Astrocyte (in vitro differentiated cells and primary cell): ENCODE measurements around the gene GPR153. TPM values are rescaled to one million over a fixed set of nuclear protein-coding genes. Genes with fewer than 3 reads are reported as not detected.

Source experiments
- DNase-seq: peaks from one replicate; pipeline ENCODE4 v3.0.0-alpha.2; 2010; ENCODE audit warnings: low read depth
- FAIRE-seq: peaks from 2 replicates; lab custom pipeline; 2011; peaks lifted over from hg19 to GRCh38; lab: Jason Lieb, UNC
- H2AFZ ChIP-seq: 2 replicates; pipeline ENCODE4 v1.6.0; 2012; ENCODE audit warnings: low read depth, low read length, inconsistent platforms
- H3K27ac ChIP-seq: 2 replicates; pipeline ENCODE4 v1.5.1; 2011; ENCODE audit warnings: low read depth, low read length, inconsistent platforms
- H3K27me3 ChIP-seq: 2 replicates; pipeline ENCODE4 v1.6.0; 2011; ENCODE audit warnings: low read length, inconsistent platforms; ENCODE audit not compliant: insufficient read depth
- H3K36me3 ChIP-seq: 2 replicates; pipeline ENCODE4 v1.5.1; 2011; ENCODE audit warnings: low read length, inconsistent platforms; ENCODE audit not compliant: insufficient read depth
- H3K4me1 ChIP-seq: 2 replicates; pipeline ENCODE4 v1.5.1; 2011; ENCODE audit warnings: low read length, inconsistent platforms; ENCODE audit not compliant: insufficient read depth
- H3K4me2 ChIP-seq: 2 replicates; pipeline ENCODE4 v1.6.0; 2012; ENCODE audit warnings: low read length, inconsistent platforms
- H3K4me3 ChIP-seq: 2 replicates; pipeline ENCODE4 v1.5.1; 2011; ENCODE audit warnings: low read depth, mild to moderate bottlenecking, low read length, inconsistent platforms; ENCODE audit not compliant: insufficient read depth
- H3K79me2 ChIP-seq: 2 replicates; pipeline ENCODE4 v1.6.0; 2012; ENCODE audit warnings: mild to moderate bottlenecking, low read length, inconsistent platforms; ENCODE audit not compliant: insufficient read depth
- H3K9ac ChIP-seq: 2 replicates; pipeline ENCODE4 v1.6.0; 2012; ENCODE audit warnings: mild to moderate bottlenecking, low read length, inconsistent platforms
- H3K9me3 ChIP-seq: 2 replicates; pipeline ENCODE4 v1.5.1; 2012; ENCODE audit warnings: low read depth, mild to moderate bottlenecking, low read length, inconsistent platforms; ENCODE audit not compliant: insufficient read depth
- H4K20me1 ChIP-seq: 2 replicates; pipeline ENCODE4 v1.6.0; 2012; ENCODE audit warnings: low read length, inconsistent platforms; ENCODE audit not compliant: insufficient read depth
- H3K27ac Mint-ChIP-seq: one replicate; pipeline ENCODE4 v1.8.0; 2021; ENCODE audit warnings: mild to moderate bottlenecking, mixed read lengths; ENCODE audit not compliant: unreplicated experiment
- H3K27me3 Mint-ChIP-seq: one replicate; pipeline ENCODE4 v1.8.0; 2021; ENCODE audit warnings: low read depth, mixed read lengths; ENCODE audit not compliant: unreplicated experiment
- H3K36me3 Mint-ChIP-seq: one replicate; pipeline ENCODE4 v1.8.0; 2021; ENCODE audit warnings: low read depth, mixed read lengths; ENCODE audit not compliant: unreplicated experiment
- H3K4me1 Mint-ChIP-seq: one replicate; pipeline ENCODE4 v1.8.0; 2021; ENCODE audit warnings: low read depth, mixed read lengths; ENCODE audit not compliant: unreplicated experiment
- H3K4me3 Mint-ChIP-seq: one replicate; pipeline ENCODE4 v1.8.0; 2021; ENCODE audit warnings: mild to moderate bottlenecking, moderate library complexity, mixed read lengths; ENCODE audit not compliant: unreplicated experiment
- H3K9me3 Mint-ChIP-seq: one replicate; pipeline ENCODE4 v1.8.0; 2021; ENCODE audit warnings: mild to moderate bottlenecking, mixed read lengths; ENCODE audit not compliant: unreplicated experiment
- CTCF ChIP-seq: IDR thresholded peaks from 2 replicates; pipeline ENCODE4 v1.5.1; 2011; ENCODE audit warnings: low read depth, mild to moderate bottlenecking, inconsistent platforms, low read length, moderate library complexity; ENCODE audit not compliant: insufficient read depth
- EZH2 ChIP-seq: IDR thresholded peaks from 2 replicates; pipeline ENCODE4 v1.6.1; 2012; ENCODE audit warnings: mild to moderate bottlenecking, low read length, inconsistent platforms; ENCODE audit not compliant: insufficient read depth
- total RNA-seq: library from RNA; stranded (reverse); gene quantifications from 2 replicates; pipeline ENCODE4 v1.2.1, GENCODE V29; 2021

Gene GPR153
- total RNA-seq, 1 donor from 2014 or later: 3.0 TPM

- H4K20me1 ChIP-seq: peaks cover 18% of the 10 kb centered on the region
- Mint-ChIP-seq H3K4me1 (no peaks in the 10 kb centered on the region), H3K27ac (no peak overlapping the region), H3K4me3 (no peak overlapping the region), H3K9me3 (no peaks in the 10 kb centered on the region), H3K27me3 (peaks cover 52% of the 10 kb centered on the region), H3K36me3 (no peaks in the 10 kb centered on the region)
- no peaks in the 10 kb centered on the region for H3K36me3 ChIP-seq
- TF ChIP-seq EZH2 (no peak), CTCF (peak; percentile 34)
- no peak overlapping the region for H3K27ac ChIP-seq
- H3K4me2 ChIP-seq: peak overlapping the region; percentile 80
- FAIRE-seq (no peak), DNase-seq (peak; percentile 51)
- H2AFZ ChIP-seq: no peak overlapping the region
- peaks cover 4% of the 10 kb centered on the region for H3K4me1 ChIP-seq
- H3K9me3 ChIP-seq: no peaks in the 10 kb centered on the region
- H3K9ac ChIP-seq: no peak overlapping the region
- H3K27me3 ChIP-seq: peaks cover 37% of the 10 kb centered on the region
- no peak overlapping the region for H3K4me3 ChIP-seq
- no peaks in the 10 kb centered on the region for H3K79me2 ChIP-seq
Observed at GRCh38 chr1:6245086-6245868, 15.6 kb downstream of the GPR153 start.

GRCh38 chr1:6244401-6245049 is 16.4 kb downstream of the GPR153 start:
- Mint-ChIP-seq H3K4me3 (no peak overlapping the region), H3K9me3 (no peaks in the 10 kb centered on the region), H3K27ac (no peak overlapping the region), H3K4me1 (no peaks in the 10 kb centered on the region), H3K27me3 (peaks cover 51% of the 10 kb centered on the region), H3K36me3 (no peaks in the 10 kb centered on the region)
- Histone ChIP-seq H3K27ac (no peak overlapping the region), H3K4me1 (peaks cover 4% of the 10 kb centered on the region), H2AFZ (no peak overlapping the region), H4K20me1 (peaks cover 18% of the 10 kb centered on the region), H3K9ac (no peak overlapping the region), H3K9me3 (no peaks in the 10 kb centered on the region), H3K36me3 (no peaks in the 10 kb centered on the region), H3K27me3 (peaks cover 36% of the 10 kb centered on the region), H3K4me3 (no peak overlapping the region), H3K79me2 (no peaks in the 10 kb centered on the region), H3K4me2 (no peak overlapping the region)
- TF ChIP-seq EZH2 (no peak), CTCF (no peak)
- DNase-seq: no peak
- FAIRE-seq: no peak
